Stimulated activated CD4-positive, alpha-beta T cell treated with anti-CD3 and anti-CD28 coated beads, TNF-alpha, amount 100 ng/mL, for 24 hours (primary cell): ENCODE data around the gene VMO1.
"Not testable (repeated sequence)": the region's sequence is repeated elsewhere in the genome, so short reads cannot be mapped to it uniquely, and the experiment has no call there.

Experiments used
- DNase-seq, 3 experiments: peaks; one replicate each; pipeline ENCODE4 v3.0.0-alpha.2; 2020; ENCODE audit warnings: low read depth in 3 of 3

The VMO1 gene, protein sequence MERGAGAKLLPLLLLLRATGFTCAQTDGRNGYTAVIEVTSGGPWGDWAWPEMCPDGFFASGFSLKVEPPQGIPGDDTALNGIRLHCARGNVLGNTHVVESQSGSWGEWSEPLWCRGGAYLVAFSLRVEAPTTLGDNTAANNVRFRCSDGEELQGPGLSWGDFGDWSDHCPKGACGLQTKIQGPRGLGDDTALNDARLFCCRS

DNA sequence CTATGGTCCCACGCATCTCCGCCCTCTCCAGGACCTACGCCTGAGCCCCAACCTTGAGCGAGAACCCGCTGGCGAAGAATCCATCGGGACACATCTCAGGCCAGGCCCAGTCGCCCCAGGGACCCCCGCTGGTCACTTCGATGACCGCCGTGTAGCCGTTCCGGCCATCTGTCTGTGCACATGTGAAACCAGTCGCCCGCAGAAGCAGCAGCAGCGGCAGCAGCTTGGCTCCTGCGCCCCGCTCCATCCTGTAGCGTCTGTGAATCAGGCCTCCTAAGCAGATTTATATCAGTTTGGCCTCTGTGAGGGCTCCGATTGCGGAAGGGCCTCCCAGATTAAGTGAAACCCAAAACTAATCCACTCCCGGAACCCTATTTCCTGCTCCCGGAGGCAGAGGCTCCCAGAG is at the start of gene VMO1:
VMO1 (minus strand) TSS at position 259 of the 406 bp plus-strand sequence; CDS start at position 247, 12 bp downstream.
- DNase-seq, result no peak

DNA sequence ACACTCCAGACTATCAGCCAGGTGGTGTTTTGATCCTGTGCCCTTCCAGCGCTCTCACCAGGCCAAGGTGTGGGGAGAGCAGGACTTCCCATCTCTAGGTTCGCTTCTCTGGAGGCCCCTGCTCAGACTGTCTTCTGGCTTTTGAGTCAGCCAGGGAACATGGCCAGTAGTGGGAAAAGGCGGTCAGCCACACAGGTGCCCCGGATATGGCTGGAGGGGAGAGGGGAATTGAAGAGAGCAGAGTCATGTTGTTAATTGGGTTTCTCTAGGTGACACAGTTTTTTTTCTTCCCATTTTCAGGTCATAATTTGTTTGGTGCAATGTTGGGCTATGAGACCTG is 48.5 kb upstream of the VMO1 start:
- no peak for DNase-seq

DNA sequence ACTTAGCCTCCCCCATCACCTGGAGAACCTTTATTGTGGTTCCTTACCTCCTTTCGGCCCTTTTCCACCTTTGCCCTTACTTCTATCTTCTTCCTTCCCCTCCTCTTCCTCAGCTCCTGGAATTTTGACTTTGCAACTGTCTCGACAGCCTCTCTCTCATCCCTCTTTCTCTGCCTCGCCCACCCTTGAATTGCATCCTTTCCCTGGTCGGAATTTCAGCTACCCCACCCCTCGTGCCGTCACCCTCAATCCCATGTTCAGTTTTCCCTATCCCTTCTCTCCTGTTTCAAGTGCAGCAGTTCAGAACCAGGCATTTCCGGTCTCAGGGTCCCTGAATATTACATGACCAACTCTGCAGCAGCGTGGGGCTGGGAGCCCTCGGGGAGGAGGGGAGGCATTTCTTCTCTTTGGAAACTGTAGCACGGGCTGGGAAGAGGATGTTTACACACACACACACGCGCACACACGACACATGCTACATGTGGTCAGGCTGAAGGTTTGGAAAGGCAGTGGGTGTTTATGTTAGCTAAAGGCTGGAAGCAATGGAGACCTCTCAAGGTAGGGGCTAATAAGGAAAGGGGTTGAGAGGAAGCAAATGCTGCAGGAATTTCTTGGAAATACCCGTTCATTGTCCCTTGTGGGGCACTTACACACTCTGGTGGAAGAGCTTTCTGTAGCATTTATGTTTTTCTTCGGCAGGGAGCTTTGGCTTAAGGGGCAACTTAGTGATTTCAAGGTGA is 47.9 kb upstream of the VMO1 start:
- no peak for DNase-seq

DNA sequence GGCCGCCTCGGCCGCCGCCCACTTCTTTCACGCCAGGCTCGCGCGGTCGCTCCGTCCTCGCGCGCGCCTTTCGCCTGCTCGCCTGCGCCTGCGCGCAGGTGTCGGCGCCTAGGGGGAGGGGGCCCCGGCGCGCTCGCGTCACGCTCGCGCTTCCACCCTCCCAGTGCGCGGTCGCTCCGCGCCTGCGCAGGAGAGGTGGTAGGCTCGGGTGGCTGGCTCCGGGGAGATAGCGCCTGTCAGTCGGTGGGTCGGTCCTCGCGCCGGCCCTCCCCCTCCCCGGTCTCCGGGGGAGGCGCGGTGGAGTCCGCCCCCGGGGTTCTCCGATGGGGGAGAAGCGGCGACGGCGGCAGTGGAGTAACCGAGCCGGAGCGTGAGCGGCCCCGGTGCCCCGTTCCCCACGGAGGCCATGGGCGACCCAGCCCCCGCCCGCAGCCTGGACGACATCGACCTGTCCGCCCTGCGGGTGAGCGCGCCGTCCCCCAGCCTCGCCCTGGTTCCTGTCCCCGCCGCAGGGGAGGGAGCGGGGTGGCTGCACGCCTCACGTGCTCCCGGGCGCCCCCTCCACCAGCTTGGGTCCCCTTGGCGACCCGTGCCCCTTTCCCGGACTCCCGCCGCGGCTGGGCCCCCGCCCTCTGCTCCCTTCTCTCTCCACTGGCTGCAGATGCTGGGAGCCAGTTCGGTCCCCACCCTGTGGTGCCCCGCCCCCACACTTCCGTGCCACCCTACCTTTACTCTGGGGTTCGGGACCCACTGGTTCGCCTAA is 47.2 kb upstream of the VMO1 start, which contains the start of gene MINK1:
MINK1 (plus strand) TSS at position 163 of the 763 bp plus-strand sequence; CDS start at position 407, 244 bp downstream.
- peak; percentile 77 to 84 (median 82) for DNase-seq

DNA sequence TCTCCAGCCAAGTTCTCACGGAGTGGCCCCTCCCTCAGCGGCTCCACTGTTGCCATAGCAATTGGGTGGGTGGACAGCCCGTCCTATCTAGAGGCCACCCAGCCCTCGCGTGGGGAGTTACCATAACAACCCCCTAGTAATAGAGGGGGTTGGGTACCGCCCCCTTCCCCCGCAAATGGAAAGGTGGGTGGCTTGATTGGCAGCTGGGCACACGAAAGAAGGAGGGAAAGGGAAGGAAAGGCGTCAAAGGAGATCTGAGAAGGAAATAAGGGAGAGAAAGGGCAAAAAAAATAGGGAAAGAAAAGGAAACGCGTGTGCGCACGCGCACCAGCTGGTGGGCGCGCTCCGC is 46.6 kb upstream of the VMO1 start:
- not testable (repeated sequence) for DNase-seq

DNA sequence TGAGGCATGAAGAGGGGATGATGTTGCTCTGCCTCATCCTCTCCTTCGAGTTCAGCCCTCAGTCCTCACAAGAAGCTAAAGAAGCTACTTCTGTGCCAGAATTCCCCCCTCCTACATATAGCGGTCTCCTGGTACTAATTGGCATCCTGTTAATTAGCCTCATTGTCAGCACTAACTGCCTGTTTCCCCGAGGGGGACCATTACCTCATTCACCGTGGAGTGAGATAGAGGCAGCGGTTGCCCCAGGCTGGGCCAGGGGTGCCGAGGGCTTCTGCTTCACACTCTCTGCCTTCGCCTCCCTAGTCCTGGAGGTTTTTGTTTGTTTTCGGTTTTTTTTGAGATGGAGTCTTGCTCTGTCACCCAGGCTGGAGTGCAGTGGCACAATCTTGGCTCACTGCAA is 41.2 kb upstream of the VMO1 start:
- DNase-seq, result no peak

DNA sequence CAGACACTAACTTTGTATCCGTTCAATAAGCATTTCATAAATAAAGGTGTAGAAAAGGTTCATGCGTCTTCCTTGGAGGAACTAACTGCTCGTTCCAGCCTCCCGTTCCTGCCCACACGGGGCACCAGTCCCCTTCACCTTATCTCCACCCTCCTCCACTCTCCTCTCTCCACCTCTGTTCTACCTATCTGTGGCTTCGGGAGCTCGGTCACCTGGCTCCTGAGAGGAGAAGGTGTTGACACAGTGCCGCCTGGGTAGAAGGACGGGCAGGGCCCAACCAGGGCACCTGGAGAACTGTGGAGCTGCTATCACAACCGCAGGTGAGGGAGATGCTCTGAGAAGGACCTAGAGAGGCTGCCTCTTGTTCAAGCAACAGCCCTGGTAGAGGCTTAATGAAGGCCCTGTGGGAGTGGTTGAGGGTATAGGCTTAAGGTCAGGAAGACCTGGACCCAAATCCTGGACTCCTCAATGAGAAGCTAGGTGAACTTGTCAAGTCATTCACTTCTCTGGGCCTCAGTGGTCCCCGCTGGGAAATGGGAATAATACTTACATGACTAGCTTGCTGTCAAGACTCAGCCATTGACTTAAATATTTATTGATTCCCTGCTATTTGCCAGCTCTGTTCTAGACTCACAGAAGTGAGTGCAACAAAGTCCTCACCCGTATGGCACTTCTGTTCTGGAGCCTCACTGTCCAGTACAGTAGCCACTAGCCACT is 37.4 kb upstream of the VMO1 start:
- no peak for DNase-seq

DNA sequence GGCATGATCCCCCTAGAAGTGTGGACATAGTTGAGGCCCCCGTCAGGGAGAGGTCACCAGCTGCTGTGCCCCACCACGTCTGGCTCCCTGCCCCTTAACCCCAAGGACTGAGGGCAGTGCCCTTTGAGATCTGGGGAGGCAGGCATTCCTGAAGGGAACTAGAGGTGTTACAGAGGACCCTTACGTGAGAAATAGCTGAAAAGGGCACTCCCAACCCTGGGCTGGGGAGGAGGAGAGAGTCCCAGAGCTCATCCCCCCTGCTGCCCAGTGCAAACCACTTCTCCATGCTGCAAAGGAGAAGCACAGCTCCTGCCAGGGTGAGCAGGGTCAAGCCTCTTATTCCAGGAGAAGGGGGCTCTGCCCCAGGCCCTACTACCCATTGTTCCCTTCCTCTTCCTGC is 36.7 kb upstream of the VMO1 start:
- no peak for DNase-seq

DNA sequence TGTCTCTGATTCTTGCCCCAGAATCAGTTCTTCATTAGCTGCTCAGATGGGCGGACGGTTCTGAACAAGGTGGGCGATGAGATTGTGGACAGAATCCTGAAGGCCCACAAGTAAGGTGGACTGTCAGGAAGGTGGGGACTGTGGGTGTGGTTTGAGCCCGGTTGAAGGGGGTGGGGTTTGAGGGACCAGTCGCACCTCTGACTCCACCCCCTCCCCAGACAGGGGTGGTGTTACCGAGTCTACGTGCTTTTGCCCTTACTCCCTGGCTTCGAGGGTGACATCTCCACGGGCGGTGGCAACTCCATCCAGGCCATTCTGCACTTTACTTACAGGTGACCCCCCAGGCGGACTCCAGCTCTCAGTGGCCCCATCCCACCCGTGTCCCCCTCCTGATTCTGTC is 32.1 kb upstream of the VMO1 start:
- DNase-seq, result no peak

DNA sequence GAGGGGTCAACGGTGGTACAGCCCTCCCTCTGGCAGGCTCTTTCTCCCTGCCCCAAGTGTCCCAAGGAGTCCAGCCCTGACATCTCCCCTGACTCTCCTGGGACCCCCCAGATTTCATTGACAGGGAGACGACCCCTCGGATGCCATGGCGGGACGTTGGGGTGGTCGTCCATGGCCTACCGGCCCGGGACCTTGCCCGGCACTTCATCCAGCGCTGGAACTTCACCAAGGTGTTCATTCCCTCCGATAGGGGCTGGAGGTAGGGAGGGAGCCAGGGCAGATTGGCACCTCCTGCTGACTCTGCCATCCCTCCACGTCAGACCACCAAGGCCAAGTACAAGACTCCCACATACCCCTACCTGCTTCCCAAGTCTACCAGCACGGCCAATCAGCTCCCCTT is 30.7 kb upstream of the VMO1 start:
- no peak for DNase-seq

DNA sequence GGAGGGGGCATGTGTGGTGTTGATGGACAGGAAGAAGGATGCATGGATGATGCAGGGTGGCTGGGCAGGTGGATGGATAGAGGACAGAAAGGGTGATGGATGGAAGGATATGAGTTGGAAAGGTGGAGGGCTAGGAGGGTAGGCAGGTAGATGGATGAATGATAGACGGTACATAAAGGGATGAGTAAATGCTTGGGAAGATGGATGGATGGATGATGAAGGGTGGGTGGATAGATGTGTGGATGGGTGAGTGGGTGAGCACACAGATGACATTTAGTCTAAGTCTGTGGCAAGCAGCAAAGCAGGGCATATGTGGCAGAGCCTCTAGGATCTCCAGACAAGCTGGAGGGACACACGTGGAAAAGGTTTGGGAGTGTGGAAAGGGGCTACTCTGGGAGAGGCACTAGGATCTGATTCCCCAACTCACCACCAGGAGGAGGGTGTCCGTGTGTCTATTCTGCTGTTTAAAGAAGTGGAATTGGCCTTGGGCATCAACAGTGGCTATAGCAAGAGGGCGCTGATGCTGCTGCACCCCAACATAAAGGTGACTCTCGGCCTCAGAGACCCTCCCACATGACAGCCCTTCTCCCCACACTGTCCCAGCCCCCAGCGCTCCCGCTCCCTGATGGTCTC is 29.0 kb upstream of the VMO1 start:
- no peak for DNase-seq

DNA sequence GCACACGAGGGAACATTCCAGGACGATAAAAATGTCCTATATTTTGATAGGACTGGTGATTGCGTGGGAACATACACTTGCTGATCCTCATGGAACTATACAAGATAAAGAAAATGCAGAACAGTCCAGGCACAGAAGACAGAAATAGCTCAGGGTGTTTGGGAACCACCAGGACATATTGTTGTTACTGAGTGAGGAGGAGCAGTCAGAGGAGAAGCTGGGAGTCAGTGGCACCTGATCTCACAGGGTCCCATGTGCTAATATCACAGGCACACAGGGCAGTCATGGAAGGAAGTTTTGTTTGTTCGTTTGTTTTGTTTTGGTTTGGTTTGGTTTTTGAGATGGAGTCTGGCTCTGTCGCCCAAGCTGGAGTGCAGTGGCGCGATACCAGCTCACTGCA is 26.5 kb upstream of the VMO1 start:
- DNase-seq, result no peak

DNA sequence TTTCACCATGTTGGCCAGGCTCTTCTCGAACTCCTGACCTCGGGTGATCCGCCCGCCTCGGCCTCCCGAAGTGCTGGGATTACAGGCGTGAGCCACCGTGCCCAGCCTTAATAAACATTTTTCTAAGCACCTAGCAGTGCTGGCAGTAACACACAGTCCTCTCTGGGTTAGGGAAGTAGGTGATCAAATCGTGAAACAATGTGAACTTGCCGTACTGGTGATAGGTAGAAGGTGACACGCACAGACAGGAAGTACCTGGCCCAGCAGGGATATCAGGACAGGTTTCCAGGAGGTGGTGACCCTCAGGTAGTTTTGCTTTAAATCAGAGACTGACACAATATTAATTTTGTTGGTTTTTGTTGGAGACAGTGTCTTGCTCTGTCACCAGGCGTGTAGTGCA is 25.3 kb upstream of the VMO1 start:
- no peak for DNase-seq

DNA sequence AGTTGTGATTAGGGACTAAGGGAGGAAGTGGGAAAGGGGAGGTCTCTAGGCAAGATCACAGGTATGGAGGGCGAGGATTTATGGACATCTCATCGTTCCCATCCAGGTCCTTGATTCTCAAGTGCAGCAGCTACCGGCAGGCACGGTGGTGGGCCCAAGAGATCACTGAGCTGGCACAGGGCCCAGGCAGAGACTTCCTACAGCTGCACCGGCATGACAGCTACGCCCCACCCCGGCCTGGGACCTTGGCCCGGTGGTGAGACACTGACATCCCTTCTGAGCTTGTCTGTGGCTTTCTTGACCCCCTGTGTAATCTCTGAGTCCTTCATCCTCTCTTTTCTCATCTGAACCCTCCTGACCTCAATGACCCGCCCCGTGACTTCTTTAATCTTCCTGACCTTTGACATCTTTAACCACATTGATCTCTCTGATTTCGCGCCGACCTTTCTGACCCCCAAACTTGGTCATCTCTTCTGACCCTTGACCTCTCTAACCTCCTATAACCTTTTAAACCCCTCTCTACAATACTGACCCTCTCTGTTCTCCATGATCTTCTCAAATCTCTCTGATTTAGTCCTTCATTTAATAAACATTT is 24.6 kb upstream of the VMO1 start:
- DNase-seq, result no peak

DNA sequence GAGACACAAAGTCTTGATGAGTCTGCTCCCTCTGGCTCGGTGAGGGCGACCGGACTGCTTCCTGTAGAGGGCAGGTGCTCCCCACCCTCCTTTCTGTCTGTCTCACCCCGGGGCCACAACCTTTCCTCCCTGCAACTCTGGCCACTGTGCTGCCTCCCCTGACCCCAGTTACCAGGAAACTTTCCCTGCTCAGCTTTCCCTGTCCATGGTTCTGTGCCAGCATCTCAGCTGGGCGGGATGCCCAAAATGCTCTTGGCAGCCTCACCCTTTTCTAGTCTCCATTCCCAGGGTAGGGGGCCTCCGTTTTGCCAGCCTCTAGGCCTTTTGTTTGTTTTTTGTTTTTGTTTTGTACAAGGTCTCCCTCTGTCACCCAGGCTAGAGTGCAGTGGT is 22.2 kb upstream of the VMO1 start:
- DNase-seq, result no peak

DNA sequence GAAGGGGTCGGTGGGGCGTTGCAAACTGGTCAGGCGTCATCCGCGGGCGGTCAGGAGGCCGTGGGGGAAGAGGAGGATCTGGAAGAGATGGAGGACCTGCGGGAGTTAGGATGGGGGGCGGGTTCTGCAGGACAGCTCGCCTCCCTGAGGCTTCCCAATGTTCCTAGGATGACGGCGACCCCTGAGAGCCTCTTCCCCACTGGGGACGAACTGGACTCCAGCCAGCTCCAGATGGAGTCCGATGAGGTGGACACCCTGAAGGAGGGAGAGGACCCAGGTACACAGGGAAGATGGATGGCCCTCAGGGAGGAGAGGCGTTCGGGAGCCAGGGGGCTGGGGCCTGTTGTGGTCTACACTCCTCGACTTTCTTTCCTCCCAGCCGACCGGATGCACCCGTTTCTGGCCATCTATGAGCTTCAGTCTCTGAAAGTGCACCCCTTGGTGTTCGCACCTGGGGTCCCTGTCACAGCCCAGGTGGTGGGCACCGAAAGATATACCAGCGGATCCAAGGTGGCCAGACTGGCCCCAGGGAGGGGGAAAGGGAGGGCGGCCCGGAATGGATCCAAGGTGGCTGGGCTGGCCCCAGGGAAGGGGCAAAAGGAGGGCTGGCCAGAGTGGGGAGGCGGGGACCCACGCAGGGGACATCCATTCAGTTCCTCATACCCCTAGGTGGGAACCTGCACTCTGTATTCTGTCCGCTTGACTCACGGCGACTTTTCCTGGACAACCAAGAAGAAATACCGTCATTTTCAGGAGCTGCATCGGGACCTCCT is 21.6 kb upstream of the VMO1 start:
- no peak for DNase-seq

DNA sequence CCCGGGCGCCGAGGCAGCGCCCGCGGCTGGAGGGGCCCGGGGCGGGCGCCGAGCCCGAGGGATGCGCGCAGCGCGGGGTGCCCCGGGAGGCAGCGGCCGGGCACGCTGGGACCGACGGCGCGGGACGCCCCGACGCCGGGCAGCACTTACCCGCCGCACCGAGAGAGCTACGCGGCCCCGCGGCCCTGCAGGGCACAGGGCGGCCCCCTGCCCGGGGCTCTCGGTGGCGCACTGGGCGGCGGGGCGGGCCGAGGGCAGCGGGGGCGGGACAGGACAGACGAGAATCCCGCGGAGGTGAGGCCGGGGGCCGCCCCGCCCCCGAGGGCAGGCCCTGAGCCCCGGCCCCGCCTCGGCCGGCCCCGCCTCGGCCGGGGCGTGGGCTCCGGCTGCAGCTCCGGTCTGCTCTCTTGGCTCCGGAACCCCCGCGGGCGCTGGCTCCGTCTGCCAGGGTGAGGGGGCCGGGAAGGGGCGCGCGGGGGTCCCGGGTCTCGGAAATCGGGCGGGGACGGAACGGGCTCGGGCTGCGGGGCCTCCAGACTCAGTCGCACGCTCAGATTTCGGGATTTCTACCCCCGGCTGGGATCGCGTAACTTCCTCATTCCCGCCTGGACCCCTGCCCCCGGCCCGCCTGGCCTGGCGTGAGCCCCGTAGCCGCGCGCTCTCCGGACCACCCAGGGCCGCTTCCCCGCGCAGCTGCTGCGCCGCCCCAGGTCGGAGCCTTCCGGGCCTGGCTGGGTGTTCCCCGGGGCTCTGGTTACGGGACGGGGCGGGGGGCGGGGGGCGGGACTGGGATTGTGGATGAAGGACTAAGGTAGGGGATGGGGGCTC is 20.8 kb upstream of the VMO1 start, which contains the start of gene PLD2:
PLD2 (plus strand) TSS at position 376 of the 828 bp plus-strand sequence. CDS start 621 bp downstream, outside the sequence.
- DNase-seq, result peak; percentile 70 to 91 (median 72)

DNA sequence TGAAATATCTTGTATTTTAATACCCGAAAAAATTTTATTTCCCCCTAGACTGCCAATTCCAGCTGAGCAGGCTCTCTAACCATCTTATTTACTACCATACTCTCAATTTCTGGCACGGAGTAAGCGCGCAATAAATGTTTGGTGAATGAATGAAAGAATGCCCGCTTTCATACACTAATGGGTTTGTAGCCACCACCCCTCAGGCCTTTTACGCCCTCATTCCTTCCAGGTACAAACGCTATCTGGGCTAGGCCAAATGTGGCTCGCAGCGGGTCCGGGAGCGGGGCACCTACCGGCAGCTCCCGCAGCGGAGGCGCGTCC is 20.3 kb upstream of the VMO1 start:
- DNase-seq, result no peak

DNA sequence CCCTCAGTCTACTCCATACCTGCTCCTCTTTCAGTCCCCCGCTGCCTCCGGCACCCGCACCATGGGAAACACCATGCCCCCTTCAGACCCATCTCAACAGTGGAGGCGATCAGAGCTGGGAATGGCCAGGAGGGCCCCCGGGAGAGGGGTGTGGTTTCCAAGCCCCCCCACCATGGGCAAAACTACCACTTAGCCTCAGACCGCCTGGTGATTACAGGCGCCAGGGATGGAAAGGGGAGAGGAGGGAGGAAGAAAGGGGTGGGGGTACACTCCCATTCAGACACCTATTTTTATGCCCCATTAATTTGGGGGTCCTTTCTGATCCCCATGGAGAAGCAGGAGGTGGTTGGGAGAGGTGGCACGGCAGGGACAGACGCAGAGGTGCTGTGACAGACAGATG is 16.1 kb upstream of the VMO1 start, which contains the start of gene C17orf114:
C17orf114 (minus strand) TSS at position 101 of the 400 bp plus-strand sequence.
- no peak for DNase-seq
